IMR-90 (cell line): ENCODE data around the gene NIPBL. TPM values are rescaled to one million over a fixed set of nuclear protein-coding genes. Genes with fewer than 3 reads are reported as not detected.
"Not testable (repeated sequence)": the region's sequence is repeated elsewhere in the genome, so short reads cannot be mapped to it uniquely, and the experiment has no call there.

Experiments used
- ATAC-seq: fragments of 200-7000 bp; cut with Tn5 transposase; 2 replicates; pipeline ENCODE4 v1.9.1; 2020; ENCODE audit warnings: low read depth, mild to moderate bottlenecking, moderate library complexity
- BruUV-seq: library from RNA; stranded (reverse); fragments of 400-500 nt; replicated peaks from 2 replicates; lab custom pipeline; 2021; lab: Mats Ljungman, UMichigan
- CTCF ChIA-PET: fragments of 300-600 bp; formaldehyde crosslinking; extraction: SDS; loops from one replicate; lab custom pipeline; 2021; ENCODE audit warnings: antibody characterized with exemption; lab: Yijun Ruan, JAX
- POLR2A ChIA-PET: fragments of 300-600 bp; sonication (Branson Sonifier 250); formaldehyde crosslinking; loops from one replicate; lab custom pipeline; 2022; ENCODE audit warnings: antibody characterized with exemption; ENCODE audit not compliant: unreplicated experiment; lab: Charles Lee
- DNase-seq: peaks from one replicate; pipeline ENCODE4 v3.0.0; 2013
- H2AFZ ChIP-seq: replicated peaks from 2 replicates; pipeline ENCODE3; 2013; ENCODE audit warnings: low read length, mild to moderate bottlenecking; ENCODE audit not compliant: poor library complexity
- H2AK5ac ChIP-seq: 2 replicates; pipeline ENCODE4 v1.6.1; 2013; ENCODE audit warnings: low read depth, low read length, inconsistent platforms
- H2AK9ac ChIP-seq: replicated peaks from 2 replicates; pipeline ENCODE3; 2013; ENCODE audit warnings: mild to moderate bottlenecking, low read depth, low read length, moderate library complexity; ENCODE audit not compliant: poor library complexity
- H2BK120ac ChIP-seq: 2 replicates; pipeline ENCODE4 v1.6.1; 2013; ENCODE audit warnings: low read depth, low read length, inconsistent platforms
- H2BK15ac ChIP-seq: 3 replicates; pipeline ENCODE4 v1.6.1; 2013; ENCODE audit warnings: low read depth, low read length, inconsistent platforms
- H2BK20ac ChIP-seq: 2 replicates; pipeline ENCODE4 v1.6.1; 2013; ENCODE audit warnings: low read depth, mild to moderate bottlenecking, inconsistent platforms, low read length, moderate library complexity
- H2BK5ac ChIP-seq: 2 replicates; pipeline ENCODE4 v1.6.1; 2013; ENCODE audit warnings: mild to moderate bottlenecking, low read depth, low read length, inconsistent platforms; ENCODE audit not compliant: poor library complexity, severe bottlenecking
- H3K14ac ChIP-seq: replicated peaks from 2 replicates; pipeline ENCODE4 v1.6.1; 2013; ENCODE audit warnings: low read depth, low read length, inconsistent platforms
- H3K18ac ChIP-seq: 2 replicates; pipeline ENCODE4 v1.6.1; 2013; ENCODE audit warnings: low read depth, low read length, control low read depth
- H3K23ac ChIP-seq: 2 replicates; pipeline ENCODE4 v1.6.1; 2013; ENCODE audit warnings: low read depth, low read length, inconsistent platforms
- H3K27ac ChIP-seq: 2 replicates; pipeline ENCODE4 v1.5.1; 2013; ENCODE audit warnings: mild to moderate bottlenecking, control low read depth, low read length; ENCODE audit not compliant: insufficient read depth
- H3K27me3 ChIP-seq: 2 replicates; pipeline ENCODE4 v1.6.1; 2013; ENCODE audit warnings: low read length; ENCODE audit not compliant: control insufficient read depth, insufficient read depth
- H3K36me3 ChIP-seq: 2 replicates; pipeline ENCODE4 v1.6.1; 2013; ENCODE audit warnings: low read length, mixed read lengths; ENCODE audit not compliant: control insufficient read depth, insufficient read depth
- H3K4ac ChIP-seq: 2 replicates; pipeline ENCODE4 v1.6.1; 2013; ENCODE audit warnings: low read depth, low read length, inconsistent platforms
- H3K4me1 ChIP-seq: 2 replicates; pipeline ENCODE4 v1.6.1; 2013; ENCODE audit warnings: low read length, mixed read lengths; ENCODE audit not compliant: control insufficient read depth, insufficient read depth
- H3K4me2 ChIP-seq: 2 replicates; pipeline ENCODE4 v1.6.1; 2013; ENCODE audit warnings: low read depth, mild to moderate bottlenecking, control low read depth, low read length, moderate library complexity
- H3K4me3 ChIP-seq: 2 replicates; pipeline ENCODE4 v1.5.1; 2013; ENCODE audit warnings: low read depth, mild to moderate bottlenecking, control low read depth, low read length, moderate library complexity; ENCODE audit not compliant: insufficient read depth
- H3K56ac ChIP-seq: 2 replicates; pipeline ENCODE4 v1.6.1; 2013; ENCODE audit warnings: low read length, inconsistent platforms; ENCODE audit not compliant: insufficient read depth; ENCODE audit errors: extremely low read depth
- H3K79me1 ChIP-seq, 2 experiments: 2 replicates each; pipeline ENCODE4 v1.6.1; 2013; ENCODE audit warnings: low read length in 2 of 2, inconsistent platforms in 1 of 2, low read depth in 1 of 2
- H3K9ac ChIP-seq: 2 replicates; pipeline ENCODE4 v1.6.1; 2013; ENCODE audit warnings: low read depth, low read length, control low read depth
- H3K9me1 ChIP-seq: 2 replicates; pipeline ENCODE4 v1.6.1; 2013; ENCODE audit warnings: low read length, inconsistent platforms; ENCODE audit not compliant: insufficient read depth
- H3K9me3 ChIP-seq: 2 replicates; pipeline ENCODE4 v1.6.1; 2013; ENCODE audit warnings: low read length; ENCODE audit not compliant: control insufficient read depth, insufficient read depth
- H4K20me1 ChIP-seq: 2 replicates; pipeline ENCODE4 v1.6.1; 2013; ENCODE audit warnings: low read length, inconsistent platforms; ENCODE audit not compliant: insufficient read depth
- H4K5ac ChIP-seq: 2 replicates; pipeline ENCODE4 v1.6.1; 2013; ENCODE audit warnings: mild to moderate bottlenecking, low read depth, low read length, control low read depth
- H4K8ac ChIP-seq, 2 experiments: 2 replicates each; pipeline ENCODE4 v1.6.1; 2013; ENCODE audit warnings: low read depth in 2 of 2, low read length in 2 of 2, control low read depth in 1 of 2, inconsistent platforms in 1 of 2
- H4K91ac ChIP-seq: 2 replicates; pipeline ENCODE4 v1.6.1; 2013; ENCODE audit warnings: low read depth, low read length, inconsistent platforms; ENCODE audit not compliant: insufficient read depth
- WGBS, 2 experiments: methylation state at CpG; one replicate each; pipeline versions ENCODE4 v1.1.5 to v1.1.7; 2013; ENCODE audit warnings: missing lambda C conversion rate in 2 of 2; ENCODE audit not compliant: insufficient read length in 1 of 2; ENCODE audit errors: extremely low coverage in 2 of 2; 5-methylcytosine and 5-hydroxymethylcytosine counted together
- dilution Hi-C: fragments of 300-500 bp; cut with HindIII; formaldehyde crosslinking; loops from one replicate; pipeline ENCODE4 v1.14.3; 2018; ENCODE audit warnings: low sequenced_read_pairs; ENCODE audit not compliant: unreplicated experiment
- in situ Hi-C: fragments of 300-500 bp; cut with MboI; formaldehyde crosslinking; loops from 3 replicates; pipeline ENCODE4 v1.14.3; 2019; ENCODE audit warnings: low sequenced_read_pairs, inconsistent platforms, mixed read lengths
- intact Hi-C: fragments of 100-400 bp; cut with micrococcal nuclease; formaldehyde crosslinking; loops from 2 replicates; pipeline ENCODE4 v1.10.0; 2022
- polyA plus RNA-seq, 3 experiments: library from polyadenylated mRNA; depleted of rRNA; stranded (reverse); fragments of >200 nt; gene quantifications; 2 replicates each; pipeline ENCODE4 v1.2.3, GENCODE V29; 2012; ENCODE audit warnings: low replicate concordance in 1 of 3
- total RNA-seq: library from RNA; depleted of rRNA; stranded (reverse); fragments of >200 nt; gene quantifications from 2 replicates; pipeline ENCODE4 v1.2.3, GENCODE V29; 2012

The NIPBL gene
- total and polyA plus RNA-seq, 2 of the 4 experiments (the other 2 are of a cell fraction): 8.4 to 46.4 TPM

GRCh38 chr5:37086026-37086425 lies 209.5 kb downstream of the NIPBL start:
- H4K8ac ChIP-seq, H3K18ac ChIP-seq, H3K4ac ChIP-seq, H2AK9ac ChIP-seq, H4K20me1 ChIP-seq, H3K9ac ChIP-seq, H3K27ac ChIP-seq, intact Hi-C loops, H3K27me3 ChIP-seq, H3K36me3 ChIP-seq, H2AFZ ChIP-seq, ATAC-seq, H2BK20ac ChIP-seq, H2BK120ac ChIP-seq, H4K5ac ChIP-seq, H4K91ac ChIP-seq, POLR2A ChIA-PET, dilution Hi-C loops, H2BK5ac ChIP-seq, BruUV-seq, H3K9me1 ChIP-seq, H2AK5ac ChIP-seq, H3K14ac ChIP-seq, CTCF ChIA-PET, H2BK15ac ChIP-seq, DNase-seq, H3K23ac ChIP-seq, H3K79me1 ChIP-seq, H3K4me2 ChIP-seq, in situ Hi-C loops, H3K56ac ChIP-seq, H3K4me1 ChIP-seq, H3K9me3 ChIP-seq, H3K4me3 ChIP-seq: not testable (repeated sequence)
- no CpG with 5 or more reads among the region's 1 CpG for WGBS, 2 experiments
